T47D (cell line): ENCODE results near the gene CCDC150.
A peak's percentile ranks its signal among the peaks of the same experiment; 100 is the strongest.

Source experiments
- DNase-seq, 2 experiments: peaks; one replicate each; pipeline versions ENCODE4 v3.0.0 to v3.0.0-alpha.2; 2011 to 2012; ENCODE audit warnings: low read depth in 1 of 2, low spot score in 1 of 2
- JUND ChIP-seq: IDR thresholded peaks from 2 replicates; pipeline ENCODE4 v1.6.1; 2012; ENCODE audit warnings: low read depth
- in situ Hi-C: cut with HindIII; loops from 2 replicates; pipeline ENCODE4 v1.10.0; 2016; ENCODE audit warnings: low sequenced_read_pairs, low pct_unique_long_range_greater_than_20kb

The CCDC150 gene

GRCh38 chr2:196739031-196739430 lies 99.5 kb downstream of the CCDC150 start:
- TF ChIP-seq JUND, result no peak
- in situ Hi-C loops, result no loop called here
- no peak for DNase-seq

GRCh38 chr2:196742216-196742615 lies 102.7 kb downstream of the CCDC150 start:
- no peak for DNase-seq
- in situ Hi-C loops, result no loop called here
- TF ChIP-seq JUND, result no peak

GRCh38 chr2:196742685-196743084 lies 103.2 kb downstream of the CCDC150 start:
- no peak for DNase-seq
- in situ Hi-C loops, result no loop called here
- TF ChIP-seq JUND, result no peak

GRCh38 chr2:196743165-196743564 lies 103.7 kb downstream of the CCDC150 start:
- TF ChIP-seq JUND, result no peak
- in situ Hi-C loops, result no loop called here
- DNase-seq, result no peak

- in situ Hi-C loops, result no loop called here
Measured at GRCh38 chr2:196745711-196746110, 106.2 kb downstream of the CCDC150 start.

GRCh38 chr2:196747400-196747799 lies 107.9 kb downstream of the CCDC150 start:
- TF ChIP-seq JUND, result no peak
- in situ Hi-C loops, result no loop called here
- DNase-seq, result no peak

More at GRCh38 chr2:196745711-196746110, 106.2 kb downstream of the CCDC150 start:
- DNase-seq, result no peak
- TF ChIP-seq JUND, result no peak

GRCh38 chr2:196748123-196748522 lies 108.6 kb downstream of the CCDC150 start:
- TF ChIP-seq JUND, result no peak
- in situ Hi-C loops, result no loop called here
- no peak for DNase-seq

GRCh38 chr2:196750291-196750923 lies 110.9 kb downstream of the CCDC150 start:
- TF ChIP-seq JUND, result no peak
- DNase-seq, result no peak
- in situ Hi-C loops, result no loop called here

GRCh38 chr2:196750977-196751631 lies 111.6 kb downstream of the CCDC150 start:
- DNase-seq, result peak; percentile 28 to 82

GRCh38 chr2:196758474-196759377 lies 119.2 kb downstream of the CCDC150 start:
- TF ChIP-seq JUND, result no peak
- in situ Hi-C loops, result no loop called here
- DNase-seq, result peak in 1 of 2 experiments; percentile 5

More at GRCh38 chr2:196750977-196751631, 111.6 kb downstream of the CCDC150 start:
- TF ChIP-seq JUND, result no peak
- in situ Hi-C loops, result no loop called here

- no peak for DNase-seq
- in situ Hi-C loops, result no loop called here
- no peak for TF ChIP-seq JUND
Measured at GRCh38 chr2:196759378-196759706, 119.8 kb downstream of the CCDC150 start.

GRCh38 chr2:196767101-196767500 lies 127.6 kb downstream of the CCDC150 start:
- no peak for DNase-seq
- TF ChIP-seq JUND, result no peak
- in situ Hi-C loops, result no loop called here
